GM21619 (cell line): ENCODE measurements around the gene RNF224.

Experiments
- ATAC-seq: cut with Tn5 transposase; IDR thresholded peaks from one replicate; pipeline ENCODE4 v1.9.1; 2021; ENCODE audit not compliant: unreplicated experiment

Gene RNF224

DNA sequence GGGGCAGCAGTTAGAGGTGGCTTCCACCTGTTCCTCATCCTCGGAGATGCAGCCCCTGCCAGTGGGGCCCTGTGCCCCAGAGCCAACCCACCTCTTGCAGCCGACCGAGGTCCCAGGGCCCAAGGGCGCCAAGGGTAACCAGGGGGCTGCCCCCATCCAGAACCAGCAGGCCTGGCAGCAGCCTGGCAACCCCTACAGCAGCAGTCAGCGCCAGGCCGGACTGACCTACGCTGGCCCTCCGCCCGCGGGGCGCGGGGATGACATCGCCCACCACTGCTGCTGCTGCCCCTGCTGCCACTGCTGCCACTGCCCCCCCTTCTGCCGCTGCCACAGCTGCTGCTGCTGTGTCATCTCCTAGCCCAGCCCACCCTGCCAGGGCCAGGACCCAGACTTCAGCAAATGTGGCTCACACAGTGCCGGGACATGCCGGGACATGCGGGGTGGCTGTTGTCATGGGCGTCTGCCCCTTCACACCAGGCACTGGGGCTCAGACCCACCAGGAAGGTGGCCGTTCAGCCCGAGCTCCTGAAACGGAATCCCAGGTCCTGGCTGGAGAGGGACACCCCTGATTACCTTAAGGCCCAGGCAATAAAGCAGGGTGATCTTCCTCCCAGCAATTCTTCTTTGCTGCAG is 1.5 kb upstream of the RNF224 start:
- ATAC-seq: no peak

DNA sequence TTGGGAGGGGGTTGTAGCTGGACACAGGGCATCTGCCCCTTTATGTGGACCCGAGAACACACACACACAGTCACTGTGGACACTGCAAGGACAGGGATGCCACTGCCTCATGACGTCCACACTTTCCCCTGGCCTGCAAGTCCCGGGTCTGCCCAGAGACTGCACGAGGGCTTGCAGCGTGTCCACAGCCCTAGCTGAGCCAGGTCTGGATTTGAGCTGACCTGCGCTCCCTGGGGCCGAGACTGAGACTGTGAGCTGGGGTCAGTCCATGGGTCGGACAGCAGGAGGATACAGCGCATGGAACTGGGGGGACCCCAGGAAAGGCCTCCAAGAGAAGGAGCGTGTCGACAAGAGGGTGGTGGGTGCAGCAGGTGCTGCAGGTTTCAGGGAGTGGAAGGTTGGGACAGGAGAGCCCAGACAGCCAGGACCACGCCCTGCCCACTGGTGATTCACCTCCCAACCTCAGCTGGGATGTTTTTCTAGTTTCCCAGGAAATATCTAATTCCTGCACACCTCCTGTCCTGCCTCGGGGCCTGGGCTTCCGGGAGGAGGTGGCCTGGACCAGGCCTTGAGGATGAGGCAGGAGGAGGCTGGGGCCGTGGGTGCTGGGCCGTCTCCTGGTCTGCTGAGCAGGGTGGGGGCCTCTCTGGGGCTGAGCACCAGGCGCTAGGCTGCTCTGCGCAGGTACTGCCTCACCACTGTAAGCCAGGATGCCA is 806 bp upstream of the RNF224 start:
- ATAC-seq: no peak

DNA sequence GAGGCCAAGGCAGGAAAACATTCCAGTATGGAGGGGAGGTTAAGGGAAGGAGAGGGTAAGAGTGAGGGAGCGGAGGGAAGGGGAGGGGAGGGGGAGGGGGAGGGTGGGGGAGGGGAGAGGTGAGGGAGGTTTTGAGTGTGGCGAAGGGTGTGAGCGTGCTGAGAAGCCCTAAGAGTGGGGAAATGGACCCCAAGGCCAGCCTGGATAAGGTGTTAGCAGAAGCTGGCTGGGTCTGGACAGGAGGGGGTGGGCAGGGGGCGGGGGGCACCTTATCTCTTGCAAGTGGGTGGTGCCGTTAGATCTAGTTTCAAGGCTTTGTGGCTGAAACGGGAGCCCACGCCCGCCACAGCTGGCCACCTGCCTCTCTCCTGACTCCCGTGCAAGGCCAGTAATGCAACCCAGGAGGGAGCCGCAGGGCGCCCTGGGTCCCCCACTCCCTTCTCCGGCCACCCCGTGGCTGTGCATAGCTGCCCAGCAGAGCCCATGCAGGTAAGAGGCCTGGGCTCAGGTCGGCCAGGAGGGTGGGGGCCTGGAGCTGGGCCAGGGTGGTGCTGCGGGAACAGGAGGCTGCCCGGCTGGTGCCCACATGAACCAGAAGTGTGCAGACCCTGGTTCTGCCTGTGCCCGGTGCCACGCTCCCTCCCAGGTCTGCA is 677 bp downstream of the RNF224 start:
- no peak for ATAC-seq

DNA sequence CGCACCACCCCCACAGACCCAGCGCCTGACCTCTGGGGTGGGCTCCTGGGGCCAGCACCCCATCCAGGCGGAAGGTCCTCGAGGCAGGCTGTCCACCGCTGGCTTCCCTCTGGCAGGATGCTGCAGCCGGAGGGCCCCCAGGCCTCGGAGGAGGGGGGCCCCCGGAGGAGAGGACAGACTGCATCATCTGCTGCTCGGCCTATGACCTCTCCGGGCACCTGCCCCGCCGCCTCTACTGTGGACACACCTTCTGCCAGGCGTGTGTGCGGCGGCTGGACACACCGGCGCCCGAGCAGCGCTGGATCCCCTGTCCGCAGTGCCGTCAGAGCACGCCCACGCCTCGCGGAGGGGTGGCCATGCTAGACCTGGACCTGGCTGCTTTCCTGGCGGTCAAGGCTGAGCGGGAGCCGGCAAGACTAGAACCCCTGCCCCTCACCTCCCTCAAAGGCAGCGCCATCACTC is 1.2 kb downstream of the RNF224 start:
- no peak for ATAC-seq

DNA sequence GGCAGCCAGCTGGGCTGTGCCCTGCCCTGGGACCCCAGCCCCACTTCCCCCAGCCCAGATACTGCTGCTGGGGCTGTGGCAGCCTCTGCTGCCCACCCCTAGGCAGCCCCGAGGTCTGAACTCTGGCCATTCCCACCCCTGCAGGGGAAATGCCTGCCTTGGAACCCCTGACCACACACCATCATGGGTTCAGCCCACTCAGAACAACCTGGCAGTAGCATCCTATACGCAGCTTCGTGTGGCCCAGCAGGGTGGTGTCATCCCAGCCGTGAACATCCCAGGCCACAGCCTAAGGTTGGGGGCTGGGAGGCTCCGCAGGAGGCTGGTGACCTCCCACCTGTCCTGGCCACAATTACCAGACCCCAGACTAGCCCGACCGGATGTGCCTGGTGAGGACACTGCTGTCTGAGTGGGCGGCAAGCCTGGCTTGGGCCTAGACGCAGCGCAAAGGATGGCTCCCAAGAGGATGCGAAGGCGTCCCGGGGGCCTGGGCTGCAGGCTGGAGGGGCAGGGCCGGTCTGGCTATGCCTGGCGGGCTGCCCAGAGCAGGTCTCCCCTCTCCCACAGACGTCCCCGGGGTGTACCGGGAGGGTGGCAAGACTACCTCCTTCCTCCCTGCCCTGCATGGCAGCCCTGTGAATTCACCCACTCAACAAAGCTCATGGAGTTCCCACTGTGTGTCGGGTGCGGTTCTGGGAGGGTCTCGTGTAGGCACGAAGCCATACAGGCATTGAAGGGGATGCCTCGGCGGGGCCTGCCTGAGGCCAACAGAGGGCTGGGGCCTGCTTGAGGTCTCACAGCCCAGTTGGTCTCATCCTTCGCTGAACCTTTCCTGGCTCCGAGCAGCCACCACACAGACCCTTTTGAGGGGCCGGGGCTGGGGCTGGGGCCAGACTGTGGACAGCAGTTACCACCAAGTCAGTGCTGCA is 1.9 kb downstream of the RNF224 start:
- ATAC-seq: no peak

DNA sequence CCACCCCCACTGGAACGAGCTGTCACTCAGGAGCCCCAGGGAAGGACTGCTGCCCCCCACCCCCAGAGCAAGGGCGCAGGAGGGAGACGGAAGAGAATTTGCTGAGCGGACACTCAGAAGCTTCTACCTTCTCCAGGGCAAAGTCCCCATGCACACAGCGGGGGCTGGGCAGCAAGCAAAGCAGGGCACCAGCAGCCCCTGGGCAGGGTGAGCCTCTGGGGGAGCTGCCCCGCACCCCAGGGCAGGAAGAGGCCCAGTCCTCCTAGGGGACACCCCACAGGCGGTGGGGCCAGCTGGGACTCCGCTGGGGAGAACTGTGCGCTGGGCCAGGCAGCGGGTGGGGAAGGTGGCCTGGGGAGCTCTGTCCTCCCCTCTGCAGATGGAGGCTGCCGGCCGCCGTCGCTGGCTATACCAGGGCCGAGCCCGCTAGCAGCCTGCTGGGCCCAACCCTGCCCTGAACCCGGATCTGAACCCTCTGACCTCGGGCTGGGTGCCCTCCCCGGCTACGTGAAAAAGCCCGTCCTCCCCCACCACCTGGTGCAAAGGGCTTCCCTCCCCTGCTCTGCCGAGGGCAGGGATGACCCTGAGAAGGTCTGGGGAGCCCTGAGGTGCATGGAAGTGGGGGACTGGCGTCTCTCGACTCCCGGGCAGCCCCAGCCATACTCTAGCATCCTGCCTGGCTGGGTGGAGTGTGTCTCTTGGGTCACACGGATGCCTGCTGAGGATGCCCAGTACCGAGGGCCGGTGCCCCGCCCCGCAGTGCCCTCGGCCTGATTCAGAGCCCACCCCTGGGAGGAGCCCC is 2.8 kb downstream of the RNF224 start:
- no peak for ATAC-seq

DNA sequence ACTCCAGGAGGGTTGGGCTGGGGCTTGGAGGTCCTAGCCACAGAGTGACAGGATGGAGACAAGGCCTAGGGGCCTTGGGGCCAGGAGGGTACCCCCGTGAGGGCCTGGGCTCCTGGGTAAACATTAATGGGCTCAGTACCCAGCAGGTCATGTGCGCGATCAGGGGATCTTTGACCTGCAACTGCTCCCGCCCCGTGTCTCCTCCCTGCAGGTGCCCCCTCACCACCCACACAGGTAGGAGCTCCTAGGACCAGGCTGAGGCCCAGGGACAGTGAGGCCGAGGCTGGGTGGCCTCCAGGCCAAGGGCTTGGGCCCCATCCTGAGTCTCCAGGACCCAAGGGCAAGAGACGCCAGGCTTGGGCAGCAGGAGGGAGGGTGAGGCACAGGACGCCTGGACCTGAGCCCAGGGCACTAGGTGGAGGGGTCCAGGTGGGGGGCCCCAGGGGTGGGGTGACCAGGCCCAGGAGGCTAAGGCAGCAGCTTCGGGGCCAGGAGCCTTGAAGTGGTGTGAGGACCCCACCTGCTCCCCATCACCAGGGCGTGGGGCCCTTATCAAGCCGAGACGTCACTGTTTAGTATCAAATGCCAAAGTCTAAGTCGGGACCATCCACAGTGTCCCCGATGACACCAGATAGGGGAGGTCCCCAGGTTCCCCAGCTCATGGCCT is 3.5 kb downstream of the RNF224 start, which contains the start of gene SLC34A3:
Gene SLC34A3 (plus strand): TSS at position 197 of the 667 bp plus-strand sequence. CDS start 802 bp downstream, outside the sequence.
- no peak for ATAC-seq

DNA sequence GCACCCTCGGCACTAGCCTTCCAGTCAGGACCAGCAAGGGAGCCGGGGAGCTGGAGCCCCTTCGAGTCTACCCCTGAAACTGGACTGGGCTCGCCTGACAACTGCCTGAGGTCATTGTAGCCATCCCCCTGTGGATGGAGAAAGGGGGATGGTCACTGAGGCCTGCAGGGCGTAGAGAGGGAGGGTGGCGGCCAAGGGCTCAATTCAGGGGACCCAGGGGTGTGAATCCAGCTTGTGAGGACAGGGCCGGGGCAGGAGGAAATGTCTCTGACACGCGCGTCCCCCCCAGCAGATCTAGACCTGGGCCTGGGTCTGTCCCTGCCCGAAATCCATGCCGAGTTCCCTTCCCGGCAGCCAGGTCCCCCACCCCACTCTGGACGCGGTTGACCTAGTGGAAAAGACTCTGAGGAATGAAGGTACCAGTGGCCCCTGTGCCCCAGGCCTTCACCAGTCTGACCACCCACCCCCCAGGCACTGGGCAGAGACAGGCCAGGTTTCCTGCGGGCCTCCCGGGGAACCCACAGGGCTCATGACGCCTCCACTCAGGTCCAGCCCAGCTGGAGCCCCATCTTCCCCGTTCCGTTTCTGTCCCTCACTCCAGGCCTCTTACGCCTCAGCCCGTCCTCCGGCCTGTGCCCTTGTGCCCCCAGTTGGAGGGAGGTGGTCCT is 4.2 kb downstream of the RNF224 start:
- ATAC-seq: no peak

DNA sequence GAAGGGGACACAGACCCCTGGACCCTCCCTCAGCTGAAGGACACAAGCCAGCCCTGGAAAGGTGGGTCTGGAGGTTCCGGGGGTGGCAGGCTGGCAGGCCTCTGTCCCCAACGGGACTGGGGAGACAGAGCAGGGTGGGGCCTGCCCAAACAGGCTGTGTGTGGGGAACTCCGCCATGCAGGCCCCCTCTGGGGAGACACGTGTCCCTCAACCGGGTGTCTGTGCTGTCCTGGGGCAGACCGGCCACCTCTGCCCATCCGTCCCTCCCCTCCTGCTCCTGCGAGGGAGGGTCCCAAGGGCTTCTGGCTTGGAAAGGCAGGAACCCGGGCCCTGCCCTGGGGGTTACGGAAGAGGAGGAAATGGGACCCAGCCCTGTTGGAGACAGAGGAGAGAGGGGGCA is 4.8 kb downstream of the RNF224 start:
- ATAC-seq: no peak

DNA sequence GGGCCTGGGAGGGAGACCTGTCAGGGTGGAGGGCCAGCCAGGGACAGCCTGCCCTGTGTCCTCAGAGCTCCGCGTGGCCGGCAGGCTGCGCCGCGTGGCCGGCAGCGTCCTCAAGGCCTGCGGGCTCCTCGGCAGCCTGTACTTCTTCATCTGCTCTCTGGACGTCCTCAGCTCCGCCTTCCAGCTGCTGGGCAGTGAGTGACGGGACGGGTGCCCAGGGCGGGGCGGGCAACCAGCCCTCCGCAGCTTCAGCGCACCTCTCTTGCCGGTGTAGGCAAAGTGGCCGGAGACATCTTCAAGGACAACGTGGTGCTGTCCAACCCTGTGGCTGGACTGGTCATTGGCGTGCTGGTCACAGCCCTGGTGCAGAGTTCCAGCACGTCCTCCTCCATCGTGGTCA is 5.2 kb downstream of the RNF224 start:
- ATAC-seq: no peak

DNA sequence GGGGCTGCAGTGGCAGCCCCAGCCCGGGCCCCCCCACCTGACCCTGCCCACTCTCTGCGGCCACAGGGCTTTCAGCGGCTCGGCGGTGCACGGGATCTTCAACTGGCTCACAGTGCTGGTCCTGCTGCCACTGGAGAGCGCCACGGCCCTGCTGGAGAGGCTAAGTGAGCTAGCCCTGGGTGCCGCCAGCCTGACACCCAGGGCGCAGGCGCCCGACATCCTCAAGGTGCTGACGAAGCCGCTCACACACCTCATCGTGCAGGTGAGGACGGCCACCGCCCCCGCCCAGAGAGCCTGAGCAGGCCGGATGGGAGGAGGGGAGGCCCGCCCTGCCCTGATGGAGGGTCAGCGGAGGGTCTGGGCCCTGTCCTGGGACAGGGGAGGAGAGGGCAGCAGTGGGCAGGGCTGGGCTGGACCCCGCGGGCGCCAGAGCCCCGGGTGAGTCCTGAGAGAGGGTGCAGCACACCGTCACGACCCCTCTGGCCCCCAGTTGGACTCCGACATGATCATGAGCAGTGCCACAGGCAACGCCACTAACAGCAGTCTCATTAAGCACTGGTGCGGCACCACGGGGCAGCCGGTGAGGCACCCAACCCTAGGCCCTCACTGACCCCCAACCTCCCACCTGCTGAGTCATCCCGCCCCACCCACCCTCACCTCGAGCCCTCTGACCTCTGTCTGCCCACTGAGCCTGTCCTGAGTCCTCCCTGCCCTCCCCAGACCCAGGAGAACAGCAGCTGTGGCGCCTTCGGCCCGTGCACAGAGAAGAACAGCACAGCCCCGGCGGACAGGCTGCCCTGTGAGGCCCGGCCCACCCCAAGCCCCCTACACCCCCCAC is 6.1 kb downstream of the RNF224 start:
- ATAC-seq: no peak

DNA sequence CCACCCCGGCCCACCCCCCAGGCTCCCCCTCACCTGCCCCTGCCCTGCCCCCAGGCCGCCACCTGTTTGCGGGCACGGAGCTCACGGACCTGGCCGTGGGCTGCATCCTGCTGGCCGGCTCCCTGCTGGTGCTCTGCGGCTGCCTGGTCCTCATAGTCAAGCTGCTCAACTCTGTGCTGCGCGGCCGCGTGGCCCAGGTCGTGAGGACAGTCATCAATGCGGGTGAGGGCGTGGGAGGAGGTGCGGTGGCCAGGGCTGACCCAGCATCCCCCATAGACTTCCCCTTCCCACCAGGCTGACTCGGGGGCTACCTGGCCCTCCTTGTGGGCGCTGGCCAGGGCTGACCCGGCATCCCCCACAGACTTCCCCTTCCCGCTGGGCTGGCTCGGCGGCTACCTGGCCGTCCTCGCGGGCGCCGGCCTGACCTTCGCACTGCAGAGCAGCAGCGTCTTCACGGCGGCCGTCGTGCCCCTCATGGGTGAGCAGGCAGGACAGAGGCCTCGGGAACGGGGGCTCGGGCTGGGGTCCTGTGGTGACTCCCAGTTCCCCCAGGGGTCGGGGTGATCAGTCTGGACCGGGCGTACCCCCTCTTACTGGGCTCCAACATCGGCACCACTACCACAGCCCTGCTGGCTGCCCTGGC is 6.9 kb downstream of the RNF224 start:
- no peak for ATAC-seq

DNA sequence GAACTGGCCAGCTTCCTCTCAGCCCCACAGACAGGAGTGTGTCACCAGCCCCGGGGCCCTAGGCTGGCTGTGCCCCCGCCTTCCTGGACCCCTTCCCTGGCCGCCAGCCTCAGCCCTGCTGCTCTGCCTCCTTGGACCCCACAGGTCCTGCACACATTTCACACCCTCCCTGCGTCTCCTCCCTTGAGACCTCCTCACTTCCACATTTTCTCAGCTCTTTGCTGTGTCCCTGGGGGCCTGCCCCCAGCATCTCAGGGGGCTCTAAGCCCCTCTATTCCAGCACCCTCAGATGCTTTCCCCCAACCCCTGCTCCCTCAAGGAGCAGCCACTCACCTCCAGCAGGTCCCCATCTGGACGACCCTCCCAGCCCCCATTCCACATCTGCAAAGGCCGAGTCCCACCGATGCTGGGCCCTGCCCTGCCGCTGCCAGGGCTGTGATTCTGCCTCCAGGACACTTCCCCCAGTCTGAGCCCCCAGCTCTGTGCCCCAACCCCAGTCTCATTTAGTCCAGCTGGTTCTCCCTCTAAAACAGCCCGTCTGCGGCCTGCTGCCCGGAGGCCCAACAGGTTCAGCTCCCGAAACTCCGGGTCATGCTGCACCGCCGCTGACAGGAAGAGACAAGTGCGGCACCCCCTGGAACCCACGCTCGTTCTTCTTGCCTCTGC is 7.6 kb downstream of the RNF224 start:
- ATAC-seq: no peak

DNA sequence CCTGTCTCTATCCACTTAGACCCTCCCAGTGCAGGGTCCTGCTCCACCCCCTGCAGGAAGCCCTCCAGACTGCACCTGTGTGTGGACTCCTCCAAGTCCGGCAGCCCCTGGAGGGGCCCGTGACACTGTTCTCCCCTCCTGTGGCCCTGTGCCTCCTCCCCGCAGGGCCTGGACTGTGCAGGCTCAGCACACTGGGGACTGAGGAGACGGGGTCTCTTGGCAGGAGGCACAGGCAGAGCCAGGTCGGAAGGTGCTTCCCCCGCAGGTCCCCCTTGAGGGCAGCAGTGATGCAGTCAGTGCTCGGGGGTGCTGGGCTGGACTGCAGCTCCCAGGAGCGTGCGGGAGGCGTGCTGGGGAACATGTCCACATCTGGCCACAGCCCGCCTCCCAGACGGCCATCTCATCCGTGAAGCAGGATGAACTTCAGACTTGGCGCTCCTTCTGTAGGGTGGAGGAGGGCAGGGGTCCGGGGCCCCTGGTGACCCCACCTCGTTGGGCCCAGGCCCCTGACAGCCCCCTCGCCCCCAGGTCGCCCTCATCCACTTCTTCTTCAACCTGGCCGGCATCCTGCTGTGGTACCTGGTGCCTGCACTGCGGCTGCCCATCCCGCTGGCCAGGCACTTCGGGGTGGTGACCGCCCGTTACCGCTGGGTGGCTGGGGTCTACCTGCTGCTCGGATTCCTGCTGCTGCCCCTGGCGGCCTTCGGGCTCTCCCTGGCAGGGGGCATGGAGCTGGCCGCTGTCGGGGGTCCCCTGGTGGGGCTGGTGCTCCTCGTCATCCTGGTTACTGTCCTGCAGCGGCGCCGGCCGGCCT is 8.3 kb downstream of the RNF224 start:
- no peak for ATAC-seq

DNA sequence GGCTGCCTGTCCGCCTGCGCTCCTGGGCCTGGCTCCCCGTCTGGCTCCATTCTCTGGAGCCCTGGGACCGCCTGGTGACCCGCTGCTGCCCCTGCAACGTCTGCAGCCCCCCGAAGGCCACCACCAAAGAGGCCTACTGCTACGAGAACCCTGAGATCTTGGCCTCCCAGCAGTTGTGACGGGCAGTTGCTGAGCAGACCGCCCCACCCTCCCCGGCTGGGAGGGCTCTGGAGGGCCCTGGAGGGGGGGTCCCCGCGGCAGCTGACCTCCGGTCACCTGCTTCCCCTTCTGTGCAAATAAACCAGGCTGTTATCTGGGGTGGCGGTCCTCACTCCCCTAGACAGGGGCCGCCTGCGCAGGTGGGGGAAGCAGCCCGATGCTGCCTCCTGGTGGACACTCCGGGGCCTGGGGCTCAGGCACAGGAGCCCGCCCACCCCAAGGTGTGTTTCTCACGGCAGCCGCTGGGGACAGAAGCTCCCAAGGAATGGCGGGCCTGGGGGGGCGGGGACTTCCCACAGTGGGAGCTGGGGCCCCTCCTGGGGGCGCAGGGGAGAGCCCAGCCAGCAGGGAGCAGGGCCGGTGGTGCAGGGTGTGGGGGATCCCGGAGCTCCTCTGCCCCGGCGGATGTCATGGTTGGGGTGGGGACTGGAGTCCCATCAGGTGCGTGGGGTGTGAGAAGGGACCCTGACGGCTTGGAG is 9.1 kb downstream of the RNF224 start:
- peak; percentile 22 for ATAC-seq

DNA sequence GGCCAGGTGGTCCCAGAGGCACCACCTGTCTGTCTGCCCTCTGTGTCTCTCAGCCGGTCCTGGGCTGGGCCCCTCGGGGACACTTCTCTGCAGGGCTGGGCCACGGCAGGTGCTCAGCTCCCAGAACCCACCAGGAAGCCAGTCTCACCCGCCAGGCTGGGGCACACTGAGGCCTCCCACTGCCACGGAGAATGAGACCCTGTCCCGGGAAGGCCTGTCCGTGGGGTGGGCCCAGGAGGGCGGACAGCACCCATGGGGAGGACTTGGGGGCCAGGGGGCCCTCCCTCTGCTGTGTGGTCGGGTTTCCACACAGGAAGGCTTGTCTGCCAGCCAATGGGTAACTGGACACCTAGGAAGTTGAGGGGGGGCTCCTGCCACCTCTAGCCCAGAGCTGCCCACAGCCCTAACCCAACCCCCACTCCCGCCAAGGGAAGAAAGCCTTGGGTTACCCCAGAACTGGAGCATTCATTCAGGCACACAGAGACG is 9.7 kb downstream of the RNF224 start:
- no peak for ATAC-seq
